Osteocyte (in vitro differentiated cells): ENCODE results near the gene CDKL5. TPM values are rescaled to one million over a fixed set of nuclear protein-coding genes. Genes with fewer than 3 reads are reported as not detected.

Experiments used
- DNase-seq: peaks from one replicate; pipeline ENCODE4 v3.0.0; 2021; ENCODE audit warnings: mixed read lengths; ENCODE audit not compliant: unreplicated experiment; ENCODE audit errors: extremely low spot score
- H3K27ac Mint-ChIP-seq: one replicate; pipeline ENCODE4 v1.8.0; 2021; ENCODE audit warnings: mild to moderate bottlenecking, mixed read lengths; ENCODE audit not compliant: unreplicated experiment
- H3K27me3 Mint-ChIP-seq: one replicate; pipeline ENCODE4 v1.8.0; 2021; ENCODE audit warnings: mixed read lengths; ENCODE audit not compliant: unreplicated experiment
- H3K36me3 Mint-ChIP-seq: one replicate; pipeline ENCODE4 v1.8.0; 2021; ENCODE audit warnings: mixed read lengths; ENCODE audit not compliant: unreplicated experiment
- H3K4me1 Mint-ChIP-seq: one replicate; pipeline ENCODE4 v1.8.0; 2021; ENCODE audit warnings: mixed read lengths; ENCODE audit not compliant: unreplicated experiment
- H3K4me3 Mint-ChIP-seq: one replicate; pipeline ENCODE4 v1.8.0; 2021; ENCODE audit warnings: mild to moderate bottlenecking, moderate library complexity, mixed read lengths; ENCODE audit not compliant: unreplicated experiment
- H3K9me3 Mint-ChIP-seq: one replicate; pipeline ENCODE4 v1.8.0; 2021; ENCODE audit warnings: mixed read lengths; ENCODE audit not compliant: unreplicated experiment
- total RNA-seq: library from RNA; stranded (reverse); gene quantifications from 2 replicates; pipeline ENCODE4 v1.2.1, GENCODE V29; 2021
- TF ChIP-seq, protein P1 (sequence below): fragments of 200-600 bp; sonication (generic); IDR thresholded peaks from 2 replicates; pipeline ENCODE4 v1.5.0; 2021; ENCODE audit warnings: antibody characterized with exemption, mild to moderate bottlenecking, moderate library complexity

The CDKL5 gene
- total RNA-seq, 1 donor from 2014 or later = 10.9 TPM

GRCh38 chrX:18676050-18676449 is 250.6 kb downstream of the CDKL5 start:
- Mint-ChIP-seq H3K27ac (no peak overlapping the region), H3K36me3 (no peaks in the 10 kb centered on the region), H3K9me3 (peaks cover 4% of the 10 kb centered on the region), H3K4me1 (peaks cover 3% of the 10 kb centered on the region), H3K27me3 (no peaks in the 10 kb centered on the region), H3K4me3 (peak overlapping the region; percentile 71)
- no peak for DNase-seq
- TF ChIP-seq, protein P1, sequence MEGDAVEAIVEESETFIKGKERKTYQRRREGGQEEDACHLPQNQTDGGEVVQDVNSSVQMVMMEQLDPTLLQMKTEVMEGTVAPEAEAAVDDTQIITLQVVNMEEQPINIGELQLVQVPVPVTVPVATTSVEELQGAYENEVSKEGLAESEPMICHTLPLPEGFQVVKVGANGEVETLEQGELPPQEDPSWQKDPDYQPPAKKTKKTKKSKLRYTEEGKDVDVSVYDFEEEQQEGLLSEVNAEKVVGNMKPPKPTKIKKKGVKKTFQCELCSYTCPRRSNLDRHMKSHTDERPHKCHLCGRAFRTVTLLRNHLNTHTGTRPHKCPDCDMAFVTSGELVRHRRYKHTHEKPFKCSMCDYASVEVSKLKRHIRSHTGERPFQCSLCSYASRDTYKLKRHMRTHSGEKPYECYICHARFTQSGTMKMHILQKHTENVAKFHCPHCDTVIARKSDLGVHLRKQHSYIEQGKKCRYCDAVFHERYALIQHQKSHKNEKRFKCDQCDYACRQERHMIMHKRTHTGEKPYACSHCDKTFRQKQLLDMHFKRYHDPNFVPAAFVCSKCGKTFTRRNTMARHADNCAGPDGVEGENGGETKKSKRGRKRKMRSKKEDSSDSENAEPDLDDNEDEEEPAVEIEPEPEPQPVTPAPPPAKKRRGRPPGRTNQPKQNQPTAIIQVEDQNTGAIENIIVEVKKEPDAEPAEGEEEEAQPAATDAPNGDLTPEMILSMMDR = no peak

DNA sequence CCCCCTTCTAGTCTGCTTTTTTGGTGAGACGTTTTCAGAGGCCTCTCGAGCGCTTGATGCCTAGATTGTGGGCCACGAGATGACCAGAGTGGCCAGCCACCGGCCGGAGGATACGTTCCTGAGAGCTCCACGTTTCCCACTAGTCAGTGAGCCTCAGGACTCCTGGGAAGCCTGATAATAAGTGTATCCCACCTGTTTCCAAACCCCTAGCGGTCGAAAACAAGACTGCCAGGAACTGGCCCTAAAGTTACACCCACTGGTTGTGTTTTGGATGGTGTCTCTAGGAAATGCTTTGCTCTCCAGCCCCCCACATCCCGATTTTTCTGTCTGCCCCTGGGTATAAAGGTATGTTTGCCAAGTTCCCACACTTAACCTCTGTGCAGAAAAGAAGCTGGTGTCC is 251.1 kb downstream of the CDKL5 start:
- peaks cover 4% of the 10 kb centered on the region for H3K9me3 Mint-ChIP-seq
- no peaks in the 10 kb centered on the region for H3K36me3 Mint-ChIP-seq
- H3K27ac Mint-ChIP-seq = no peak overlapping the region
- H3K4me1 Mint-ChIP-seq = peaks cover 3% of the 10 kb centered on the region
- DNase-seq = no peak
- no peaks in the 10 kb centered on the region for H3K27me3 Mint-ChIP-seq
- TF ChIP-seq, protein P1 = peak; percentile 40
- H3K4me3 Mint-ChIP-seq = no peak overlapping the region

GRCh38 chrX:18677161-18677869 is 251.9 kb downstream of the CDKL5 start:
- Mint-ChIP-seq H3K4me1 (peaks cover 3% of the 10 kb centered on the region), H3K27me3 (no peaks in the 10 kb centered on the region), H3K4me3 (no peak overlapping the region), H3K27ac (no peak overlapping the region), H3K36me3 (no peaks in the 10 kb centered on the region), H3K9me3 (peaks cover 4% of the 10 kb centered on the region)
- no peak for DNase-seq
- TF ChIP-seq, protein P1 = no peak

- no peak overlapping the region for H3K4me3 Mint-ChIP-seq
- H3K9me3 Mint-ChIP-seq = no peaks in the 10 kb centered on the region
- no peak overlapping the region for H3K27ac Mint-ChIP-seq
- no peak for DNase-seq
- no peaks in the 10 kb centered on the region for H3K27me3 Mint-ChIP-seq
- H3K36me3 Mint-ChIP-seq = no peaks in the 10 kb centered on the region
- TF ChIP-seq, protein P1 = no peak
- peaks cover 5% of the 10 kb centered on the region for H3K4me1 Mint-ChIP-seq
Observed at GRCh38 chrX:18681996-18682395, 256.6 kb downstream of the CDKL5 start.

- no peak overlapping the region for H3K4me3 Mint-ChIP-seq
- H3K4me1 Mint-ChIP-seq = peaks cover 5% of the 10 kb centered on the region
- no peak overlapping the region for H3K27ac Mint-ChIP-seq
- no peak for DNase-seq
- no peaks in the 10 kb centered on the region for H3K36me3 Mint-ChIP-seq
- no peaks in the 10 kb centered on the region for H3K27me3 Mint-ChIP-seq
- TF ChIP-seq, protein P1 = no peak
- no peaks in the 10 kb centered on the region for H3K9me3 Mint-ChIP-seq
Observed at GRCh38 chrX:18682979-18683387, 257.6 kb downstream of the CDKL5 start.
